ENCODE measurements around the gene ZNF646. TPM values are rescaled to one million over a fixed set of nuclear protein-coding genes. Genes with fewer than 3 reads are reported as not detected.
A peak's percentile ranks its signal among the peaks of the same experiment; 100 is the strongest.

The ZNF646 gene
- polyA plus RNA-seq, 3 donors, result 0.46 to 6.5 (median 3.0) TPM

- peaks cover 49% of the 10 kb centered on the region for H3K4me1 Mint-ChIP-seq
- Histone ChIP-seq H3K4me1 (ENCODE audit: control insufficient read depth in 1 of 2, insufficient read depth in 2 of 2, low read length in 2 of 2) (peaks cover 52 to 65% of the 10 kb centered on the region in 2 donors), H3K9ac (ENCODE audit: insufficient read depth, low read length, poor library complexity, severe bottlenecking) (peak overlapping the region; percentile 94), H3K27me3 (ENCODE audit: control insufficient read depth in 2 of 2, insufficient read depth in 2 of 2, low read length in 2 of 2) (no peaks in the 10 kb centered on the region), H3K27ac (ENCODE audit: low read depth in 1 of 2, low read length in 2 of 2) (peak overlapping the region; percentile 32 to 89), H3K4me3 (replicated peaks in 1 of 3; ENCODE audit: low read depth in 2 of 3, low read length in 3 of 3) (peak overlapping the region; percentile 81 to 93 (median 85)), H2AFZ (ENCODE audit: insufficient read depth, low read depth, low read length, poor library complexity, severe bottlenecking) (peak overlapping the region; percentile 86), H4K20me1 (ENCODE audit: insufficient read depth, low read length) (peaks cover 8% of the 10 kb centered on the region), H3K4me2 (replicated peaks; ENCODE audit: extremely low read depth, low read length, poor library complexity, severe bottlenecking) (peak overlapping the region; percentile 99), H3K79me2 (ENCODE audit: insufficient read depth, low read length) (peaks cover 37% of the 10 kb centered on the region), H3K36me3 (replicated peaks in 1 of 2; ENCODE audit: control insufficient read depth in 1 of 2, insufficient read depth in 2 of 2, low read length in 2 of 2) (peaks cover 34 to 38% of the 10 kb centered on the region in 2 donors), H3K9me3 (replicated peaks in 1 of 2; ENCODE audit: control insufficient read depth in 1 of 2, insufficient read depth in 1 of 2, low read length in 2 of 2) (no peaks in the 10 kb centered on the region)
- H3K27ac Mint-ChIP-seq, result peak overlapping the region in 6 of 7 donors; percentile 79 to 95 (median 88)
- H3K9me3 Mint-ChIP-seq, result no peaks in the 10 kb centered on the region
- intact Hi-C loops (cut with micrococcal nuclease), result no loop called here
- WGBS (ENCODE audit: insufficient coverage), result 55% methylated on average over 29 of the region's 57 CpGs
- H3K27me3 Mint-ChIP-seq (ENCODE audit: low read depth in 3 of 3), result peaks cover 0 to 2% (median 0%) of the 10 kb centered on the region in 3 donors
- TF ChIP-seq CTCF (IDR thresholded peaks at IDR 0.05), result no peak
- DNase-seq, result peak in 2 of 3 donors; percentile 24 to 36
- peak overlapping the region; percentile 87 to 92 for H3K4me3 Mint-ChIP-seq
- H3K36me3 Mint-ChIP-seq, result peaks cover 34 to 36% of the 10 kb centered on the region in 2 donors
Observed at GRCh38 chr16:31108794-31109558, 34.8 kb downstream of the ZNF646 start.

- no peak for TF ChIP-seq CTCF (IDR thresholded peaks at IDR 0.05)
- Mint-ChIP-seq H3K27ac (peak overlapping the region in 4 of 7 donors; percentile 26 to 85 (median 72)), H3K36me3 (peaks cover 34 to 36% of the 10 kb centered on the region in 2 donors), H3K4me3 (peak overlapping the region in 1 of 2 donors; percentile 70), H3K27me3 (ENCODE audit: low read depth in 3 of 3) (peaks cover 0 to 2% (median 0%) of the 10 kb centered on the region in 3 donors), H3K4me1 (peaks cover 56% of the 10 kb centered on the region), H3K9me3 (no peaks in the 10 kb centered on the region)
- H2AFZ ChIP-seq (ENCODE audit: insufficient read depth, low read depth, low read length, poor library complexity, severe bottlenecking), result no peak overlapping the region
- peak overlapping the region; percentile 99 for H3K4me2 ChIP-seq (replicated peaks; ENCODE audit: extremely low read depth, low read length, poor library complexity, severe bottlenecking)
- H3K36me3 ChIP-seq (replicated peaks in 1 of 2; ENCODE audit: control insufficient read depth in 1 of 2, insufficient read depth in 2 of 2, low read length in 2 of 2), result peaks cover 34 to 38% of the 10 kb centered on the region in 2 donors
- peak overlapping the region in 1 of 3 experiments; percentile 93 for H3K4me3 ChIP-seq (replicated peaks in 1 of 3; ENCODE audit: low read depth in 2 of 3, low read length in 3 of 3)
- H3K4me1 ChIP-seq (ENCODE audit: control insufficient read depth in 1 of 2, insufficient read depth in 2 of 2, low read length in 2 of 2), result peaks cover 58 to 71% of the 10 kb centered on the region in 2 donors
- H4K20me1 ChIP-seq (ENCODE audit: insufficient read depth, low read length), result peaks cover 8% of the 10 kb centered on the region
- intact Hi-C loops (cut with micrococcal nuclease), result loop anchor here (10.0 kb wide), 2 partner anchors 155 to 765 kb away; partner anchors contain the start of gene ZNF267 (in 1 of the 2)
- H3K9me3 ChIP-seq (replicated peaks in 1 of 2; ENCODE audit: control insufficient read depth in 1 of 2, insufficient read depth in 1 of 2, low read length in 2 of 2), result no peaks in the 10 kb centered on the region
- H3K27ac ChIP-seq (ENCODE audit: low read depth in 1 of 2, low read length in 2 of 2), result no peak overlapping the region
- peaks cover 39% of the 10 kb centered on the region for H3K79me2 ChIP-seq (ENCODE audit: insufficient read depth, low read length)
- no peak overlapping the region for H3K9ac ChIP-seq (ENCODE audit: insufficient read depth, low read length, poor library complexity, severe bottlenecking)
- DNase-seq, result no peak
- H3K27me3 ChIP-seq (ENCODE audit: control insufficient read depth in 2 of 2, insufficient read depth in 2 of 2, low read length in 2 of 2), result no peaks in the 10 kb centered on the region
- WGBS (ENCODE audit: insufficient coverage), result 98% methylated on average over 6 of the region's 12 CpGs
Observed at GRCh38 chr16:31109622-31110021, 35.4 kb downstream of the ZNF646 start.
